ENCODE measurements around the gene DNAJB9. TPM values are rescaled to one million over a fixed set of nuclear protein-coding genes. Genes with fewer than 3 reads are reported as not detected.

Gene DNAJB9
- total and polyA plus RNA-seq, 2 experiments from 2014 or later: 108 to 183 TPM

DNA sequence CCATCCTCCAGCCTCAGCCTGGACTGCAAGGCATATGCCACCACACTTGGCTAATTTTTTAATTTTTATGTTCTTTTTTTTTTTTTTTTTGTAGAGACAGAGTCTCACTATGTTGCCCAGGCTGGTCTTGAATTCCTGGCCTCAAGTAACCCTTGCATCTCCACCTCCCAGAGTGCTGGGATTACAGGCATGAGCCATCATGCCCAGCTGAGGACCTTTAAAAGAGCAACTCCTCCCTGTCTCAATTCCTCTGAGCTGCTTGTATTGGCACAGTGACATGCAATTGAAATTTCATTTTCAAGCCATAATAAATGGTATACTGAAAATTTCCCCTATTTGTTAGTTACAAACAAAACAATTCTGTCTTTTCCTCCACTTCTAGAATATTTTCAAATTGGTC lies 19.5 kb downstream of the DNAJB9 start:
- no peak for DNase-seq (ENCODE audit: low read depth in 1 of 2, low spot score in 1 of 2)
- no peak overlapping the region for H3K27ac ChIP-seq
- no peaks in the 10 kb centered on the region for H3K9me3 ChIP-seq (ENCODE audit: low read depth)
- TF ChIP-seq, protein P1, sequence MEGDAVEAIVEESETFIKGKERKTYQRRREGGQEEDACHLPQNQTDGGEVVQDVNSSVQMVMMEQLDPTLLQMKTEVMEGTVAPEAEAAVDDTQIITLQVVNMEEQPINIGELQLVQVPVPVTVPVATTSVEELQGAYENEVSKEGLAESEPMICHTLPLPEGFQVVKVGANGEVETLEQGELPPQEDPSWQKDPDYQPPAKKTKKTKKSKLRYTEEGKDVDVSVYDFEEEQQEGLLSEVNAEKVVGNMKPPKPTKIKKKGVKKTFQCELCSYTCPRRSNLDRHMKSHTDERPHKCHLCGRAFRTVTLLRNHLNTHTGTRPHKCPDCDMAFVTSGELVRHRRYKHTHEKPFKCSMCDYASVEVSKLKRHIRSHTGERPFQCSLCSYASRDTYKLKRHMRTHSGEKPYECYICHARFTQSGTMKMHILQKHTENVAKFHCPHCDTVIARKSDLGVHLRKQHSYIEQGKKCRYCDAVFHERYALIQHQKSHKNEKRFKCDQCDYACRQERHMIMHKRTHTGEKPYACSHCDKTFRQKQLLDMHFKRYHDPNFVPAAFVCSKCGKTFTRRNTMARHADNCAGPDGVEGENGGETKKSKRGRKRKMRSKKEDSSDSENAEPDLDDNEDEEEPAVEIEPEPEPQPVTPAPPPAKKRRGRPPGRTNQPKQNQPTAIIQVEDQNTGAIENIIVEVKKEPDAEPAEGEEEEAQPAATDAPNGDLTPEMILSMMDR (IDR thresholded peaks at IDR 0.05; ENCODE audit: low read depth, low read length): no peak
- H3K4me1 ChIP-seq (ENCODE audit: low read depth): peaks cover 24% of the 10 kb centered on the region
- H3K27me3 ChIP-seq: no peaks in the 10 kb centered on the region
- no peaks in the 10 kb centered on the region for H3K36me3 ChIP-seq
- no peak overlapping the region for H3K4me3 ChIP-seq

- TF ChIP-seq, protein P1 (IDR thresholded peaks at IDR 0.05; ENCODE audit: low read depth, low read length): no peak
- no peaks in the 10 kb centered on the region for H3K9me3 ChIP-seq (ENCODE audit: low read depth)
- no peak overlapping the region for H3K27ac ChIP-seq
- no peak for DNase-seq (ENCODE audit: low read depth in 1 of 2, low spot score in 1 of 2)
- H3K27me3 ChIP-seq: no peaks in the 10 kb centered on the region
- no peak overlapping the region for H3K4me3 ChIP-seq
- peaks cover 24% of the 10 kb centered on the region for H3K4me1 ChIP-seq (ENCODE audit: low read depth)
- no peaks in the 10 kb centered on the region for H3K36me3 ChIP-seq
Observed at GRCh38 chr7:108589874-108590273, 20.2 kb downstream of the DNAJB9 start.

- no peak overlapping the region for H3K4me3 ChIP-seq
- peaks cover 20% of the 10 kb centered on the region for H3K4me1 ChIP-seq (ENCODE audit: low read depth)
- no peak for DNase-seq (ENCODE audit: low read depth in 1 of 2, low spot score in 1 of 2)
- no peaks in the 10 kb centered on the region for H3K9me3 ChIP-seq (ENCODE audit: low read depth)
- H3K27me3 ChIP-seq: no peaks in the 10 kb centered on the region
- H3K36me3 ChIP-seq: no peaks in the 10 kb centered on the region
- TF ChIP-seq, protein P1 (IDR thresholded peaks at IDR 0.05; ENCODE audit: low read depth, low read length): no peak
- no peak overlapping the region for H3K27ac ChIP-seq
Observed at GRCh38 chr7:108590606-108591005, 20.9 kb downstream of the DNAJB9 start.

- TF ChIP-seq, protein P1 (IDR thresholded peaks at IDR 0.05; ENCODE audit: low read depth, low read length): peak; percentile 30
- DNase-seq (ENCODE audit: low read depth in 1 of 2, low spot score in 1 of 2): peak; percentile 31 to 38
- Histone ChIP-seq H3K9me3 (ENCODE audit: low read depth) (no peaks in the 10 kb centered on the region), H3K27ac (no peak overlapping the region), H3K36me3 (no peaks in the 10 kb centered on the region), H3K27me3 (no peaks in the 10 kb centered on the region), H3K4me3 (no peak overlapping the region), H3K4me1 (ENCODE audit: low read depth) (peaks cover 3% of the 10 kb centered on the region)
Observed at GRCh38 chr7:108592646-108593201, 23.1 kb downstream of the DNAJB9 start.

- H3K27me3 ChIP-seq: no peaks in the 10 kb centered on the region
- H3K4me1 ChIP-seq (ENCODE audit: low read depth): no peaks in the 10 kb centered on the region
- DNase-seq (ENCODE audit: low read depth in 1 of 2, low spot score in 1 of 2): no peak
- no peaks in the 10 kb centered on the region for H3K36me3 ChIP-seq
- TF ChIP-seq, protein P1 (IDR thresholded peaks at IDR 0.05; ENCODE audit: low read depth, low read length): no peak
- no peak overlapping the region for H3K27ac ChIP-seq
- H3K4me3 ChIP-seq: no peak overlapping the region
- H3K9me3 ChIP-seq (ENCODE audit: low read depth): no peaks in the 10 kb centered on the region
Observed at GRCh38 chr7:108596560-108596959, 26.9 kb downstream of the DNAJB9 start.
